NCI-H524 (cell line): ENCODE measurements around the gene COL11A2.

Experiments
- DNase-seq, 2 experiments: peaks; one replicate each; lab custom pipeline; 2025; lab: John Stamatoyannopoulos, UW

Gene COL11A2

GRCh38 chr6:33117811-33118277 is 74.4 kb downstream of the COL11A2 start:
- DNase-seq: no peak

GRCh38 chr6:33116841-33117711 is 75.2 kb downstream of the COL11A2 start:
- peak in 1 of 2 experiments; percentile 11 for DNase-seq

- no peak for DNase-seq
Measured at GRCh38 chr6:33116417-33116816, 75.8 kb downstream of the COL11A2 start.

- DNase-seq: no peak
Measured at GRCh38 chr6:33114406-33114805, 77.9 kb downstream of the COL11A2 start.

GRCh38 chr6:33113755-33114154 is 78.5 kb downstream of the COL11A2 start:
- no peak for DNase-seq
